HG03175 (cell line): ENCODE measurements around the gene IGFBP2.

Experiments used
- ATAC-seq: cut with Tn5 transposase; IDR thresholded peaks from one replicate; pipeline ENCODE4 v1.9.1; 2021; ENCODE audit warnings: mild to moderate bottlenecking, moderate library complexity; ENCODE audit not compliant: unreplicated experiment

The IGFBP2 gene

DNA sequence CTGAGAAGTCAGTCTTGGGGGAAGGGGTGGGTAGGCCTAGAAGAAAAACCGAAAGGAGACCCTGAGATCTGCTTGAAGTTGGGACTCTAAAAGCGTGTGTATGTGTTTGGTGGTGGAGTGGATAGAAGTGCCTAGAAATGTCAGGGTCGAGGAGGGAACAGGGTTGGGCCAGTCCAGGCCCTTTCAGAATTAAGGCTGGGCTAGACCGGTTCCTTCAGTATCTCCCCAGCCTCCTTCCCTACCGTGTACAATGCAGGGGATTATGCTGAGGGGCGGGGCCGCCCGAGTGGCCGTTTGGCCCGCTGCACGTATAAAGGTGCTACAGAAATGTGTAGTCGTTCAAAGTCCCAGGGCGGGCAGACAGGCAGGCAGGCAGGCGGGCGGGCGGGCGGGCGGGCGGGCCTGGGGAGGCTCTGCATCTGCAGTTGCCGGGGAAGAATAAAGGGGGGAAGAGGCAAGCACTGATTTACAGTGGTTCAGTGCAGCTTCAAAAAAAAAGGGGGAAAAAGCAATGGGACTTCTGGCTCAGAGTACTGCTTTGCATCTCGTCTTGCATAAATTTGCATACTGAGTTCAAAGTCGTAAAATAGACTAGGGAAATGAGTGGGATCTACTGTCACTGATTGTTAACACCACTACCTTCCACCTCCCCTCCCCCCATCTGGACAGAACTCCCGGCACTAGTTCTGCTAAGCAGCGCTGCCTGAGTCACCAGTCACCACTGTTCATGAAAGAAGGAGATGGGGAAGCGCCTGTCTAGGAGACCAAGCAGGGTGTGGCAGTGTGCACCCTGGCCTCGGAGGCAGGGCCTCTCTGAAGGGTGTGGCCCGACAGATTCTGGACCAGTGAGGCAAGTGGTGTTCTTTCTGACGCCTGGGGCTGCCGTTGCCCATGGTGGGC lies 3.6 kb downstream of the IGFBP2 start:
- no peak for ATAC-seq

DNA sequence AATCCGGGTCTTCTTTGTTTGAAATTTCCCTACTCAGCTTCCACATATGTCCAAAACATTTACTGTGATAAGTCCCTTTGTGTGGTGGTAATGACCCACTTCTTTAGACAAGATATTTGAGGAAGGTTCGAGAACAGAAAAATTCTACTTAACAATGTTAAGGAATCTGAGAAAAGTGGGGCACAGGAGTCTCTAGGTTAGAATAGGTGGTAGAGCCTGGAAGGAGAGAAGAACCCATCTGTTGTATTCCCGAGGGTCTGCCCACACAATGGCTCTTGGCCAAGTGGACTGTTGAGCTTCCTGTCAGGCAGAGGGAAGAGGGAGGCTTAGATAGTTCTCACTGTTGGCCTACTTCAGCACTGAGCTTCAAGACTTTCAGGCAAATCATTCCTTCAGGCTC lies 4.3 kb downstream of the IGFBP2 start:
- ATAC-seq, result no peak

DNA sequence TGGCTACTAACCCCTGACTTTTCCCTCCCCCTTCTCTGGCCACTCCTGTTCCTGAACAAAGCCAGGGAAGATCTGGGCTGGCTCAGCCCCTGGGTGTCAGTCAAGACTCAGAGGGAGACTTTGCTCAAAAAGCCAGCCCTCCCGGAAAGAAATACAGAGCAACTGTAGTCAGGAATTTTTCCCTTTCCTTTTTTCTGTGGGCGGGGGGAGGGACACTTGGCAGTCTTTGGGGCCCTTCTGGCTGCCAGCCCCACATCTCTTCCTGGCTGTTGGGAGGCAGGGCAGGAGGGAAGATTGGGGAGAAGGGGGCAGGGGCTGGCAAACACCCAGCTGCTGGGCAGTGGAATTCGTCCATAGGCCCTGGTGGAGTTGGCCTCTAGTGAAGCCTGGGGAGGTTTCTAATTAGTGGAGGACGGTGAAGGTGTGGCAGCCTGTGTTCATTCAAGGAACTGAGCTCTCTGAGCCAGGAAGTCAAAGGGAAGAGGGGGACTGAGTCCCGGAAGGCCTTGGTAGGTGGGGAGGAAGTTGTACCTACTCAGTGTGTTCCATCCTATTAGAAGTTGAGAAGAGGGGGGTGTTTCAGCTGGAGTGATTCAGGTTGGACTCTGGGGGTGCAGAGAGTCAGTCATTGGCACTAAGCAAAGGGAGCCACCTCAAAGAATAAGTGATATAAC lies 10.9 kb downstream of the IGFBP2 start:
- ATAC-seq, result no peak

DNA sequence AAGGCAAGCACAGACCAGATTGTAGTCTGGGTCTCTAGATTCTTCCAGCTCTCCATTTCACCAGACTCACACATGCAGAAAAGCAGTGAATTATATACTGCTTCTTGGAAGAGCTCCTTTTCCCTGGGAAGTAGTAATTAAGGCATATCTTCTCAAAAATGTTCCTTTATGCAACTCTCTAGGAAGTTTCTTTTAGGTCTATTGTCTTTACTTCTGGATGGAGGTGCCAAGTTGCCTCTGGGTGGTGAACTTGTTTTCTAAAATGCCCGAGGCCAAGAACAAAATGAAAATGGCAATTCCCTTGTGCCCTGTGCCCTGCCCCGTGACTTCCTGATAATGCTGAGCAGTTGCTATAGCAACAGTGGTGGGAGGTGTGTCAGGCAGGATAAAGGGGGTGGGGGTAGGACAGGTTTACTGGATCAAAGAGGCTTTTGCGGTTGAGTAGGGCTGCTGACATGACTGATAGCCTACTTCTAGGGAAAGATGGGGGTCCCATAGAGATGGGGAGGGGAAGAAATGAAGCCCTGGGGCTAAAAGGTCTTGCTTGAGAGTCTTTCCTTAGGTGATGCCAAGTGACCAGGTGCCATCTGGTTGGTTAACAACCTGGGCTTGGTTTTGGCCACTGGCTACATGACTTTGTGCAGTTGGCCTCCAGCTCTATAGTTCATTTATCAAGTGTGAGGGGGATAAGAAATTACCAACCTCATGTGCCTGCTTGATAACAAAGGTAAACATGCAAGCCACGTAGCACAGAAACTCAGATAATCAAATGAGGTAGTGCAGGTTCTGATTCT lies 11.8 kb downstream of the IGFBP2 start:
- no peak for ATAC-seq

DNA sequence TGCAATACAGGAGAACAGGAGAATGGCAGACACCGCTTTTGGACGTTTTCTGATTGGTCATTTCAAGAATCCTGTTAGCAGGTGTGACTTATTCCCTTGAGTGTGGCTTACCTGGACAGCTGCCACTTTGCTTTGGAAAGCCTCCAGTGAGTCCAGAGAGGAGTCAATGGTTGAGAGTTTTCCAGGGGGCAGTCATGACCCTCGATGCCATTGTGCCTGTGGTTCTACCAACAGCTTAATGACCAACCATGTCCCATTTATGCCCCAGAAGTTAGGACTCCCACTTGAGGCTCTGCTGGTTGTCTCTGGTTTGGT lies 12.4 kb downstream of the IGFBP2 start:
- no peak for ATAC-seq

DNA sequence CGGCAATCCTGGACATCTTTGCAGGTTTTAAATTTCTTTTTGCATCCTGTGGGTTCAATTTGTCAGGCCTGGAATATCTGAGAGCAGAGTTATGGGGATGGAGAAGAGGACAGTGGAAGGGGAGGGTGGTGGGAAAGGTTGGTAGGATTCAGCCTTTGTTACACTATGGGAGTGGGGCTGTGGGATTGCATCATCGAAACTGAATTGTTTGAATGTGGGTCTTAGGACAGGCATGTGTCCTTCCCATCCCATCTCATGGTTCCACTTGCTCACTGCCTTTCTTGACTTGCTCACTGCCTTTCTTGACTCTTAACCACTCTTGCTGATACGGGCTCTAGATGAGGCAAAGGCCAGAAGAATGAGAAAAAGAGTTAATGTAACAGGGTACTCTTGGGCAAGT lies 12.9 kb downstream of the IGFBP2 start:
- ATAC-seq, result no peak

DNA sequence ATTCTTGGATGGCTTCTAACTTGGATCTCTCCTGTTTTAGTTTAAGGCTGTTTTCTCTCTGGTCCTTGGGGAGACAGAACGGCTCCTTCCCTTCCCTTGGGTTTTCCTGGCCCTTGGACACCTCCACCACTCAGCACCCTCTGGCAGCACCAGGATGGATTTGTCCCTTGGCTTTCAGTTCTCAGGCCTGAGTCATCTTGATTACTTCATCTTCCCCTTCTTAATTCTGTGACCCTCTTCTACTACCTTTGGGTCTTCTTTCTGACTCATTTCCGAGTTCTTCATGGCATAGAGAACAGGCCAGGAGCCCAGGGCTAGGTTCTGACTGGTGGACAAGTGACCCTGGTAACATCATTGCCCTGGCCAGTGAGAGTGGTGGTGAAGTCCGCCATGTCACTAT lies 14.9 kb downstream of the IGFBP2 start:
- ATAC-seq, result no peak

DNA sequence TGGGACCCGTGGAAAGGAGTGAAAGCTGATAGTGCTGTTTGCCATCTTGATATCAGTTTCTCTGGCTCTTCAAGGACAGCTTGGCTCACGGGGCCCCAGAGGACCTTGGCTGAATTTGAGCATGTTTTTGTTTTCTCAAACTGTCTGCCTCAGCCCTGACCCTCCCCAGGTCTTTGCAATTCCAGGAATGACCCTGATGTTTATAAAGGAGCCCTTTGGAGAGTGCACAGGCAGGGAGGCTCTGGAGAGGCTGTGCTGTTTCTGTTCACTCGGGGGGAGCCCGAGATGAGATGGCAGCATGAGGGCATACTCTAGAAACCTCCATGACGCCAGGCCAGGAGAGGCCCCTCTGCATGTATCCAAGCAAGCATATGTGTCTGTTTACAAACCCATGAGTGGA lies 16.4 kb downstream of the IGFBP2 start:
- ATAC-seq, result no peak

DNA sequence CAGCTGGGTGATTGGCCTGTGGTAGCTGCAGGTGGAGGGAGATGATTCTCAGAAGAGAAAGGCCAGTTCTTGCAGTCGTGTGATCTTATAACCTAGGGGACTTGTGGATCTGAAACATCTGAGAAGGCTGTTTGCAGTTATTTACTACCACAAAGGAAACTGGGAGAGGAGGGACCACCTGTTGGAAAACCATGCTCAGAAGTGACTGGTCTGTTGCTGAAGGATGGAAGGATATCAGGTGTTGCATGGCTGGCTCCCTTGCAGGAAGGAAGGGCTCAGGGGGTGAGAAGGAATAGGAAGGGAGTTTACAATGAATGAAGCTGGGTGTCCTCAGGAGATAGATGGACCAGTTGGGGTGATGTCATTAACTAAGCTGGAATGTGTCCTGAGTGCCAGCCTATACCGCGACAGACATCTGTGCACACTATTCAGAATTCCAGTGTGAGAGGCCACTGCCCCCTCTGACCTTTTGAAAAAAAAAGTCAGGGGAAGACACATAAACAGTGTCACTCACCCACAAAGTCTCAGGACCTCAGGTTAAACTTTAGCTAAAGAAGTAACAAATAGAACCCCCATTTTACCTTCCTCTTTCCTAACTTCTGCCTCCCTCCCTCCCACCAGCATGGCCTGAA lies 17.5 kb downstream of the IGFBP2 start:
- ATAC-seq, result no peak

DNA sequence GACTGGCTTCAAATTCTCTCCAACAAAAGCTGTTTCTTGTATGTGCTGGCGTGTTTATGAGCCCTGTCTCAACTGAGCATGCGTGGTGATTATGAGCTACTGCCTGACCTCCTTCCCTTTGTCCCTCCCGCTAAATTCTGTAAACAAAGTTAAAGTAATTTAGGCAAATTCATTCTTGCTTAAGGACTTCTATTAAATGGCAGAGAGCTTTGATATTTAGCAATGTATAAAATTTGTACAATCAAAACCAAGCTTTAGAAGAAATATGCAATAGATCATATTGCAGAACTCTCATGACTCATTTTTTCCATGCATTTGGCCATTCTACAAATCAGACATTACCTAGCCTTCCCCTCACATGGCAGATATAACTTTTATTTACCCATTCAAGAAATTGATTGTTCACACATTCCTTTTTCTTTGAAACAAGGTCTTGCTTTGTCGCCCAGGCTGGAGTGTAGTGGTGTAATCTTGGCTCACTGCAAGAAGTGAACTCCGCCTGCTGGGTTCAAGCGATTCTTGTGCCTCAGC lies 18.2 kb downstream of the IGFBP2 start:
- ATAC-seq, result no peak

DNA sequence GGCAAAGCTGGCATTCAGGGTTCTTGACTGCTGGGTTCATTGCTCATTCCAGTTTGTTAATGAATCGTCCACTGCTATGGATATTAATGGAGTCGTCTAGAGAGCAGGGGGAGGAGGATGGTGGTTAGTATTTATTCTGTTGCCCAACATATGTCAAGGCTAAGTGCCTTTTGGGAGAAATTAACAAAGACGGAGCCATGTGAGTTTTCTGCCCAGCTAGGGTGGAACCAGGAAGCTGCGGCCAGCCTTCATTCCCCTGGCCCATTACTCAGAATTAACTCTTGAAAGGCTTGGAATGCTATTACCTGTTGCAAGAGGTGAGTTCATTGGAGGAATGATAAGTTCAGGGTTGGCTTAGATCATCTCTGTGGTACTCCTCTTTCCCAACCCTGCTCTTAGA lies 19.3 kb downstream of the IGFBP2 start:
- no peak for ATAC-seq

DNA sequence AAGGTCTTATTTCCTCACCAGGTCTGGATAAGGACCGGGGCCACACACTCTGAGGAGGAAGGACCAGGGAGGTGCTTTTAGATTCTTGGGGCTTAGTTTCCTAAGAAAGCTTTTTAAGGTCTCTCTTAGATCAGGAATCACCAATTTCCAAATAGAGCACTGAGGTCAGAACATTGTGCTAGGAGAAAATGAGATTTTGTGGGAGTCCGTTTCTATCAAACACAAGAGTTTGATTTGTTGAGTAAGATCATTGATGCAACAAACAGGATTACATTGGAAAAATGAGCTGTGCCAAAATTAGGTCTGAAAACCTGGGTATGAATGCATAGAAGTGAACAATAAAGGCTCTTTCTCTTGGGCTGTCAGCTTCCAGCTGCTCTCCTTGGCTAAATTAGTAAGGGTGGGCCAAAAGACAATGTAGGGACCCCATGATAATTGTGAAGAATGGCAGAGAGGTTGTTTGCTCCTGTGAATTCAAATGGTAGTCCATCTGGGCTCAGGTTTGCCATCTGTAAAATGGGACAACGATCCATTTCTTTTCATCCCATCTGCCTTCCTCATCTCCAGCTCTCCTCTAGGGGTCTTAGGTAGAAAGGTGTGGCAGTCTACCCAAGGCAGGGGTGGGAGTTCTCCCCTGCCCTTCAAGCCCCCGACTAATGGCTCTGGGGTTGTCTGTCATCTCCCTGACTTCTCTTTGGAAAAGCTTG lies 20.0 kb downstream of the IGFBP2 start:
- no peak for ATAC-seq

DNA sequence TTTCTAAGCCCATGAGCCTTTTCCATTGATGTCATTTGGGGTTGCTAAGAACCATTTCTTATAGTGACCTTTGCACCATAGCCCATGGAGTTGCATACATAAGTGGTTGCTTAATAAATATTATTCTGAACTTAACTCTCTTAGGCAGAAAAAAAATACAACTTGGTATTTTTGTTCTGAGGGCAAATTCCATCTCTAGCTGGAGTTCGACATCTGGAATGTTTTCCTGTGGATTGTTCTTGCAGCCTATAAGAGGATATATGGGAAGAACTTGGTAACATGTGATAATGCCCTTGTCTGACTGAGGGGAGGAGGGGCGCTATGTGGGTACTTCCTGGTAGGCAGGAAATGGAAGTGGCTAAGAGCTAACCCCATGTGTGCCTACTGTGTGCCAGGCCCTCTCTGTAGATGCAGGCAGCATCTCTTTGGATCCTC lies 20.7 kb downstream of the IGFBP2 start:
- no peak for ATAC-seq

DNA sequence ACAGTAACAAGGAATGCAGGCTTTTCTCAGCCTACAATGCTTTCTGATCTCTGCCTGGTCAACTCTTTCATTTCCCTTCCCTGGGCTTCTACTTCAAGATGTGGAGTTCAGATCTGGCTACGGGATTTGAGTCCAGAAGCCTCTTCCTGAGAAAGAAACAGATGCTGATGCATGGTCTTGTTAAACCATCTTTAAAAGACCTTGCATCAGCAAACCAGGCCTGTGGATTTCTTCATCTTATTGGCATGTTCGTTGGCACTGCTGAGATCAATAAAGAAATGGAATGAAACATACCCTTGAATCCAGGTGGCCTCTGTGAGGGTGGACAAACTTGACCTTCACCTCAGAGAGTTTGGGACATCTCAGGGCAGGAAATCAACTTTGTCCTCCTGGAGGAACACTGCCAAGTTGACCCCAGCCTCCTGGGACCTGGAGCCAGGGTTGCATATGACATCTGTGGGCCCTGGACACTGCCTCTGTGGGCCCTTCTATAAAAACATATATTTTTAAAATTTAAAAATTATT lies 21.4 kb downstream of the IGFBP2 start:
- no peak for ATAC-seq

DNA sequence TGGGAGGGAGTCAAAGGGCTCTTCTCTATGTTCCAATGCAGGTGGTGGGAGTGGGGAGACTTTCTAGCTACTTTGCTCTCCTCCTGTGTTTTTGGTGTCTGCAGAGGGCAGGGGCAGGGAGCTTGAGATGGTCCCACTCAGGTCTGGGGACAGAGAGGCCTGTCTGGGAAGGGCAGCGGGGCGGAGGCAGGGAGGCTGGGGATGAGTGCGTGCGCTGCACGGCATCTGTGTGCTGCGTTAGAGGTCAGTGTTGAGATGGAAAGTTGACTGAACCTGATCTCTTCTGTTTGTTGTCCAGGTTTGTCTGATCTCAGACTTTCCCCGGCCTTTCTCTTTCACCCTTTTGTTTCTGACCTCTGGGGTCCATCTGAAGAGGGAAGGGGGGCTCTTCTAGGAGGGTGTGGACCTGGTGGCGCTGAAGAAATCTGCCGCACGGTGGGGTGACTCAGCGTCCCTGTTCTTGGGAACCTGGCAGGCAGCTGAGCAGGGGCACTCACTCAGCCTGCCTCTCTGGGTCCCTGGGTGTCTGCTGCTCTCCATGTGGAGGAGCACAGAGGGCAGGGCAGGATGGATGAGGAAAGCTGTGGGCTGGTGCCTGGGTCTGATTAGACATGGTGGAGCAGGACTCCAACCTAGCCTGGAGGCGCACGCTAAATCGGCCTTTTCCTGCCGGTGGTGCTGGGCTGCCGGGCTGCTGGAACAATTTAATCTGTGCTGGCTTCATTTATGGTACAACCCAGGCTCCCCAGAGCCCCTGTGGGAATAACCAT lies 24.1 kb downstream of the IGFBP2 start:
- no peak for ATAC-seq

DNA sequence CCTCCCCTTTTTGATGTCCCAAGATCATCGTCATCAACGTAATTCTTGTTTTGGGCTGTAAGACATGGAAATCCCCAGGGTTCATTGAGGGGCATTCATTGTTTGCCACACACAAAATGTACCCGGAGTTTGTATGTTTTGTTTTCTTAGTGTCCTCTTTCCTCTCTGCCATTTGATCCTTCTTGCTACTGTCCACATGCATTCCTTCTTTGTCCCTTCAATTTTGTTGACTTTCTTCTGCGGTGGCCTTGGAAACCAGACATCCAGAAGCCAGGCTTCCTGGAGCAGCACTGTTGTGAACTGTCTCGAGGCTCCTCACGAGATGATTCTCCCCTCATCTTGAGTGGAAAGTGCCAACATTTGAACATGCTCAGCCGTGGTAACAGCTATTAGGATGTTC lies 24.8 kb downstream of the IGFBP2 start:
- ATAC-seq, result no peak

DNA sequence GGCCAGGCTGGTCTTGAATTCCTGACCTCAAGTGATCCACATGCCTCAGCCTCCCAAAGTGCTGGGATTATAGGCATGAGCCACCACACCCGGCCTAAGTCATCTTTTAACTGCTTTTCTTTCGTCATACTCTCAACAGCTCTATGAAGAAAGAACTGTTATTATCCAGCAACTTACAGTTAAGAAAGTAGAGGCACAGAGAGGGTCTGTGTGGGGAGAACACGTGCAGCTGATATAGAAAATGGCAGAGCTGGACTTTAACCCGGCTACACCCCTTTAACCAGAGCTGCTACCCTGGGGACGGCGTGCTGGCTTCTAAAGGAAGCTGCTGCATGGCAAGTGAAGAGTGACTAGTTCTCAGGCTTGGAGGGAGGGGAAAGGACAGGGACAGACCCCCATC lies 25.5 kb downstream of the IGFBP2 start:
- ATAC-seq, result no peak

DNA sequence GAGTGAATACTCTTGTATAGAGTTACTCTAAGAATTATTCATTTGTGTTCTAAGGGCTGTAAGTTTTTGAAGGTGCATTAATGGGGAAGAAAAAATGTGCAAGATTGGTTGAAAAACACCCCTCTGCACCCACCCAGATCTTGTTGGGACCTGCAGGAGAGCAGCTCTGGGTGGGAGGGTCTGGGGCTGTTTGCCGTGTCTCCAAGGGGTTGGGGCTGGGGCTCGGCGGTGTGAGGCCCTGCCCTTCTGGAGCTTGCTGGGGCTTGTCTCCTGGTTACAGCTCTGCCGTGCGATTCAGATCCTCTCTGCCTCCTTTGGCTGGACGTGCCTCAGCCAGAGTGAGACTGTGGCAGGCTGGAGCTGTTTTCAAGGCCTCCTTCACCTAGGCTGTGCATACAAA lies 26.1 kb downstream of the IGFBP2 start:
- ATAC-seq, result no peak

DNA sequence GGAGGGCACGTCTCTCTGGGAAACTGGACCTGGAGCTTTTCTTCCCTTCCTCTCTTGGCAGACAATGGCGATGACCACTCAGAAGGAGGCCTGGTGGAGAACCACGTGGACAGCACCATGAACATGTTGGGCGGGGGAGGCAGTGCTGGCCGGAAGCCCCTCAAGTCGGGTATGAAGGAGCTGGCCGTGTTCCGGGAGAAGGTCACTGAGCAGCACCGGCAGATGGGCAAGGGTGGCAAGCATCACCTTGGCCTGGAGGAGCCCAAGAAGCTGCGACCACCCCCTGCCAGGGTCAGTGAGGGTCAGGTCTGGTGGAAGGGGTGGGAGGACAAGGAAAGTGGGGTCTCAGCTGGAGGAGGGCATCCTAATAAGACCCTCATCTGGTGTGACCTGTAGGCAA lies 27.3 kb downstream of the IGFBP2 start:
- ATAC-seq, result no peak
